Immature natural killer cell (primary cell): Measurements from ENCODE around the gene RAB27B. TPM values are rescaled to one million over a fixed set of nuclear protein-coding genes. Genes with fewer than 3 reads are reported as not detected.
A peak's percentile ranks its signal among the peaks of the same experiment; 100 is the strongest.
"Not testable (repeated sequence)": the region's sequence is repeated elsewhere in the genome, so short reads cannot be mapped to it uniquely, and the experiment has no call there.

Experiments
- DNase-seq, 3 donors: peaks; one replicate each; pipeline ENCODE4 v3.0.0; 2022; ENCODE audit warnings: mixed read lengths in 1 of 3
- H3K27ac Mint-ChIP-seq, 6 donors: one replicate each; pipeline ENCODE4 v1.8.0; 2020; ENCODE audit warnings: mixed read lengths in 6 of 6, mild to moderate bottlenecking in 5 of 6, inconsistent platforms in 4 of 6, moderate library complexity in 3 of 6
- H3K27me3 Mint-ChIP-seq, 3 donors: one replicate each; pipeline ENCODE4 v1.8.0; 2020 to 2021; ENCODE audit warnings: low read depth in 3 of 3, mild to moderate bottlenecking in 3 of 3, mixed read lengths in 3 of 3, moderate library complexity in 3 of 3, inconsistent platforms in 1 of 3
- H3K36me3 Mint-ChIP-seq, 3 donors: one replicate each; pipeline ENCODE4 v1.8.0; 2020; ENCODE audit warnings: mixed read lengths in 3 of 3, inconsistent platforms in 2 of 3, mild to moderate bottlenecking in 2 of 3
- H3K4me1 Mint-ChIP-seq, 2 donors: one replicate each; pipeline ENCODE4 v1.8.0; 2020; ENCODE audit warnings: inconsistent platforms in 2 of 2, mild to moderate bottlenecking in 2 of 2, mixed read lengths in 2 of 2, moderate library complexity in 1 of 2
- H3K4me3 Mint-ChIP-seq, 5 donors: one replicate each; pipeline ENCODE4 v1.8.0; 2020; ENCODE audit warnings: mild to moderate bottlenecking in 5 of 5, mixed read lengths in 5 of 5, inconsistent platforms in 3 of 5, moderate library complexity in 3 of 5
- H3K9me3 Mint-ChIP-seq, 6 donors: one replicate each; pipeline ENCODE4 v1.8.0; 2020; ENCODE audit warnings: mild to moderate bottlenecking in 6 of 6, mixed read lengths in 6 of 6, inconsistent platforms in 4 of 6, moderate library complexity in 3 of 6
- polyA plus RNA-seq, 3 donors: library from polyadenylated mRNA; unstranded; fragments of 300-500 nt; fragmentation: Illumina TruSeq; gene quantifications; one replicate each; pipeline ENCODE4 v1.2.3, GENCODE V29; 2021

RAB27B gene
- polyA plus RNA-seq, 3 donors from 2014 or later: 3.9 to 8.1 (median 6.3) TPM

GRCh38 chr18:54825601-54826344 lies 2.5 kb upstream of the RAB27B start:
- DNase-seq: no peak
- H3K27ac Mint-ChIP-seq: no peak overlapping the region
- no peaks in the 10 kb centered on the region for H3K9me3 Mint-ChIP-seq
- no peak overlapping the region for H3K4me3 Mint-ChIP-seq
- peaks cover 32 to 38% of the 10 kb centered on the region in 2 donors for H3K4me1 Mint-ChIP-seq
- peaks cover 0 to under 1% (median 0%) of the 10 kb centered on the region in 3 donors for H3K36me3 Mint-ChIP-seq
- H3K27me3 Mint-ChIP-seq: peaks cover 0 to 4% (median 0%) of the 10 kb centered on the region in 3 donors

- peak overlapping the region; percentile 85 to 95 (median 93) for H3K27ac Mint-ChIP-seq
- peak; percentile 39 to 47 (median 44) for DNase-seq
Observed at GRCh38 chr18:54828986-54829385, 709 bp downstream of the RAB27B start.

GRCh38 chr18:54829856-54830255 lies 1.6 kb downstream of the RAB27B start:
- peak overlapping the region; percentile 60 to 98 (median 93) for H3K4me3 Mint-ChIP-seq
- H3K4me1 Mint-ChIP-seq: peaks cover 65 to 75% of the 10 kb centered on the region in 2 donors
- H3K9me3 Mint-ChIP-seq: no peaks in the 10 kb centered on the region
- DNase-seq: no peak
- H3K27ac Mint-ChIP-seq: peak overlapping the region; percentile 6 to 95 (median 31)
- H3K36me3 Mint-ChIP-seq: peaks cover 10 to 18% (median 15%) of the 10 kb centered on the region in 3 donors
- peaks cover 0 to 3% (median 0%) of the 10 kb centered on the region in 3 donors for H3K27me3 Mint-ChIP-seq

More at GRCh38 chr18:54828986-54829385, 709 bp downstream of the RAB27B start:
- Mint-ChIP-seq H3K9me3 (no peaks in the 10 kb centered on the region), H3K27me3 (peaks cover 0 to 3% (median 0%) of the 10 kb centered on the region in 3 donors), H3K4me3 (peak overlapping the region; percentile 92 to 98 (median 96)), H3K4me1 (peaks cover 57 to 67% of the 10 kb centered on the region in 2 donors), H3K36me3 (peaks cover 10 to 18% (median 15%) of the 10 kb centered on the region in 3 donors)

GRCh38 chr18:54830260-54830659 lies 2.0 kb downstream of the RAB27B start:
- Mint-ChIP-seq H3K36me3 (peaks cover 10 to 18% (median 15%) of the 10 kb centered on the region in 3 donors), H3K4me3 (peak overlapping the region; percentile 25 to 96 (median 60)), H3K27ac (peak overlapping the region; percentile 6 to 69 (median 31)), H3K9me3 (no peaks in the 10 kb centered on the region), H3K27me3 (peaks cover 0 to 3% (median 0%) of the 10 kb centered on the region in 3 donors), H3K4me1 (peaks cover 65 to 77% of the 10 kb centered on the region in 2 donors)
- DNase-seq: no peak

- Mint-ChIP-seq H3K4me1 (peaks cover 71 to 83% of the 10 kb centered on the region in 2 donors), H3K27me3 (peaks cover 0 to 3% (median 0%) of the 10 kb centered on the region in 3 donors), H3K9me3 (no peaks in the 10 kb centered on the region), H3K4me3 (peak overlapping the region in 2 of 5 donors; percentile 3 to 33), H3K27ac (peak overlapping the region in 5 of 6 donors; percentile 3 to 57 (median 44)), H3K36me3 (peaks cover 10 to 18% (median 15%) of the 10 kb centered on the region in 3 donors)
- DNase-seq: no peak
Observed at GRCh38 chr18:54830866-54831265, 2.6 kb downstream of the RAB27B start.

- H3K27me3 Mint-ChIP-seq: no peaks in the 10 kb centered on the region
- peak overlapping the region; percentile 9 to 72 (median 45) for H3K4me3 Mint-ChIP-seq
- no peak for DNase-seq
- H3K9me3 Mint-ChIP-seq: no peaks in the 10 kb centered on the region
- peak overlapping the region in 3 of 6 donors; percentile 26 to 52 (median 36) for H3K27ac Mint-ChIP-seq
- peaks cover 60 to 87% of the 10 kb centered on the region in 2 donors for H3K4me1 Mint-ChIP-seq
- H3K36me3 Mint-ChIP-seq: peaks cover 10 to 16% (median 14%) of the 10 kb centered on the region in 3 donors
Observed at GRCh38 chr18:54835944-54836343, 7.7 kb downstream of the RAB27B start.

GRCh38 chr18:54843314-54843713 lies 15.0 kb downstream of the RAB27B start:
- Mint-ChIP-seq H3K27ac (peak overlapping the region in 2 of 6 donors; percentile 60 to 61), H3K4me3 (no peak overlapping the region), H3K36me3 (peaks cover 3 to 7% (median 6%) of the 10 kb centered on the region in 3 donors), H3K9me3 (no peaks in the 10 kb centered on the region), H3K27me3 (peaks cover 0 to 1% (median 0%) of the 10 kb centered on the region in 3 donors), H3K4me1 (peaks cover 18 to 54% of the 10 kb centered on the region in 2 donors)
- no peak for DNase-seq

- H3K27me3 Mint-ChIP-seq: peaks cover 0 to 1% (median 0%) of the 10 kb centered on the region in 3 donors
- no peaks in the 10 kb centered on the region for H3K9me3 Mint-ChIP-seq
- peak overlapping the region in 1 of 6 donors; percentile 68 for H3K27ac Mint-ChIP-seq
- peaks cover 3 to 7% (median 6%) of the 10 kb centered on the region in 3 donors for H3K36me3 Mint-ChIP-seq
- H3K4me1 Mint-ChIP-seq: peaks cover 19 to 43% of the 10 kb centered on the region in 2 donors
- no peak for DNase-seq
- peak overlapping the region in 1 of 5 donors; percentile 31 for H3K4me3 Mint-ChIP-seq
Observed at GRCh38 chr18:54845787-54846186, 17.5 kb downstream of the RAB27B start.

- H3K27ac Mint-ChIP-seq: no peak overlapping the region
- peaks cover 30 to 63% of the 10 kb centered on the region in 2 donors for H3K4me1 Mint-ChIP-seq
- no peak for DNase-seq
Observed at GRCh38 chr18:54848121-54848520, 19.8 kb downstream of the RAB27B start.

GRCh38 chr18:54849683-54850082 lies 21.4 kb downstream of the RAB27B start:
- Mint-ChIP-seq H3K36me3 (peaks cover 0 to 3% (median 2%) of the 10 kb centered on the region in 3 donors), H3K4me3 (no peak overlapping the region), H3K27me3 (no peaks in the 10 kb centered on the region), H3K9me3 (no peaks in the 10 kb centered on the region), H3K27ac (no peak overlapping the region), H3K4me1 (peaks cover 35 to 65% of the 10 kb centered on the region in 2 donors)
- no peak for DNase-seq

More at GRCh38 chr18:54848121-54848520, 19.8 kb downstream of the RAB27B start:
- H3K9me3 Mint-ChIP-seq: no peaks in the 10 kb centered on the region
- peaks cover 0 to 1% (median 0%) of the 10 kb centered on the region in 3 donors for H3K27me3 Mint-ChIP-seq
- no peak overlapping the region for H3K4me3 Mint-ChIP-seq
- peaks cover 3 to 7% (median 6%) of the 10 kb centered on the region in 3 donors for H3K36me3 Mint-ChIP-seq

- Mint-ChIP-seq H3K4me3 (no peak overlapping the region), H3K9me3 (no peaks in the 10 kb centered on the region), H3K36me3 (peaks cover 0 to under 1% (median 0%) of the 10 kb centered on the region in 3 donors), H3K27me3 (no peaks in the 10 kb centered on the region), H3K4me1 (peaks cover 31 to 61% of the 10 kb centered on the region in 2 donors), H3K27ac (no peak overlapping the region)
- DNase-seq: no peak
Observed at GRCh38 chr18:54850598-54850997, 22.3 kb downstream of the RAB27B start.

- H3K4me3 Mint-ChIP-seq: peak overlapping the region; percentile 20 to 62 (median 36)
- no peaks in the 10 kb centered on the region for H3K9me3 Mint-ChIP-seq
- no peaks in the 10 kb centered on the region for H3K27me3 Mint-ChIP-seq
- DNase-seq: no peak
- H3K4me1 Mint-ChIP-seq: peaks cover 33 to 61% of the 10 kb centered on the region in 2 donors
- peaks cover 0 to 5% (median 5%) of the 10 kb centered on the region in 3 donors for H3K36me3 Mint-ChIP-seq
- H3K27ac Mint-ChIP-seq: peak overlapping the region in 4 of 6 donors; percentile 1 to 43 (median 28)
Observed at GRCh38 chr18:54852780-54853675, 24.8 kb downstream of the RAB27B start.

GRCh38 chr18:54855050-54855449 lies 26.8 kb downstream of the RAB27B start:
- DNase-seq, H3K36me3 Mint-ChIP-seq, H3K4me3 Mint-ChIP-seq, H3K27ac Mint-ChIP-seq, H3K27me3 Mint-ChIP-seq, H3K9me3 Mint-ChIP-seq: not testable (repeated sequence)
- H3K4me1 Mint-ChIP-seq: peaks cover 31 to 53% of the 10 kb centered on the region in 2 donors
